GM19043 (cell line): ENCODE data around the gene VIPR2.

Experiments
- ATAC-seq: cut with Tn5 transposase; IDR thresholded peaks from one replicate; pipeline ENCODE4 v1.9.1; 2021; ENCODE audit warnings: low read depth; ENCODE audit not compliant: unreplicated experiment

Gene VIPR2

DNA sequence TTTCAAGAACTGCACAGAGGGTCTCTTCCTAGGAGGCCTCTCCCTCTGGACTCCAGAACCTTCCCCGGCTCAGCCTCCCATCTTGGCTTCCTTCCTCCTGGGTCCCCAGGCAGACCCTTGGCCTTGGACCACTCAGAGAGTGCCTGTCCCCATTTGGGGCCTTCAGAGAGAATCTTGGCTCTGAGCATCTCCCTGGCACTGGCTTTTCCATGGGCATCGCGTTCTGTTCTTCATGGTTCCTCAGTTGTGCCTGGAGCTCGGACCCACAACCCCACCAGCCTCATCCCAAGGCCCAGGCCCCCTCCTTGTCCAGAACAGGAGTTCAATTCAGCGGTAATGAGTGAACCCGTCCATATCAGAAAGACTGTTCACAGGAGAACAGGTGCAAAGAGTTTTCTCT, 73.4 kb downstream of the VIPR2 start:
- ATAC-seq = no peak

DNA sequence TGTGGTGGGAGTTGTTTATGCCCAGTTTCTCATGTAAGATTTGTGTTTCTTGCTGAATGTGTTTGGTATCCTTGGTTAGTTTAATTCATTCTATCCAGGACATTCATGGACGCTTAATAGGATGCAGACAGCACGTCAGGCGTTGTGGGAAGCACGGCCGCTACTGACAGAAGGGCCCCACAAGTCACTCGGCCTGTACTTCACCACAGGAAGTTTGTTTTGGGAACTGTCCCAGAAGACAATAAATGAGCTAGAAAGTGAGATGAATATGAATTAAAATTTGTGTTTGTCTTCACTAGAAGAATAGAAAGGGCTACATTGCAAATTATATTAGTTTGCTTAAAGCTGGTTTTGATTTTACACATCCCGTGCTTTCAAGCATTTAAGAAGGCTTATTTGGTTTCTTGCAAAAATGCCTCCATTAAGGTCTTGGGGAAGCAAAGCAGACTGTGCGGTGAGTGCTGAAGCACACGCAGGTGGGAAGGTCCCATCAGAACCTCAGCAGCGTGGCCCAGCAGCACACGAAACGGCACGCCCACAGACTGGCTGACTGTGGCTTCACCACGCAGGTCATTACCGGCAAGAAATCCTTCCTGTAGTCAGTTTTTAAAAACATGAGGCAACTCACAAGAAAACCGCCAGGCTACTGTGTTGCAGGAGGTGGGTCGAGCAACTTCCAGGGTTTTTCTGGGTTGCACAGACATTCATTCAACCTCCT, 74.1 kb downstream of the VIPR2 start:
- ATAC-seq = no peak

DNA sequence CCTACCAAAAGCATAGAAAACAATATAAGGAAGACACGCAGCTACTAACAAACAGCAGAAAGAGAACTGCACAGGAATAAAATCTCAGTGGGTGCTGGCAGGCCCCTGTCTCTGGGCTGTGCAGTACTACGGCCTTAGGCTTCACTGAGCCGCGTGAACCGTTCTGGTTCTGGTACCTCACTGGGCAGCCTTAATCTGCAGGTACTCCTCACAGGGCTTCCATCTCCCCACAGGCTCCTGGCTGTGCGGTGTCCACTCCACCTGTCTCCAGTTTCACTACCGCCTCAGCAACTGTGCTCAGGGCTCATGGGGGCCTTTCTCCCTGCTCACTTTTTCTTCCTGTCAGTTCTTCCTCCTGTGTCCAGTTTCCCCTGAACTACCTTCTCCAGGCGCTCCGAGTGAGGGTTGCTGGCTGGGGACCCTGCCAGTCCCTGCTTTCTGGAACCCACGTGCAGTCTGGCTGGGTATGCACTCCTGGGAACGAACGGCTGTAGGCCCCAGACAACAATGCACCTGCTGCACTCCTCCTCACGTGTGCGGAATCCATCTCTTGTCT, 75.7 kb downstream of the VIPR2 start:
- no peak for ATAC-seq

DNA sequence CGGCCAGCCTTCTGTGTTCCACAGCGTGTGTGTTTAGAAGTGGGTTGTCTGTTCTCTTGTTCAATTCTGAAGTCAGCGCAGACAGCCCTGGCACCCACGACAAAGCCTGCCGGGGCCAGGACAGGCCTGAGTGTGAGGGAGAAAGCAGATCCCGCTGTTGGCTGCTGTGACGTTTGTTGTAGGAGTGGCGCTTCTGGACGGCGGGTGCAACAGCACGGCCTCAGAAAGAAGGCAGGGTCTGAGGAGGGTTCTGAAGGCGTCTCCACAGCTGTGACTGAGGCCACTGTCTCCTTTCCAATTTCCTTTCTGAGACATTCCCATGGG, 76.2 kb downstream of the VIPR2 start:
- no peak for ATAC-seq

DNA sequence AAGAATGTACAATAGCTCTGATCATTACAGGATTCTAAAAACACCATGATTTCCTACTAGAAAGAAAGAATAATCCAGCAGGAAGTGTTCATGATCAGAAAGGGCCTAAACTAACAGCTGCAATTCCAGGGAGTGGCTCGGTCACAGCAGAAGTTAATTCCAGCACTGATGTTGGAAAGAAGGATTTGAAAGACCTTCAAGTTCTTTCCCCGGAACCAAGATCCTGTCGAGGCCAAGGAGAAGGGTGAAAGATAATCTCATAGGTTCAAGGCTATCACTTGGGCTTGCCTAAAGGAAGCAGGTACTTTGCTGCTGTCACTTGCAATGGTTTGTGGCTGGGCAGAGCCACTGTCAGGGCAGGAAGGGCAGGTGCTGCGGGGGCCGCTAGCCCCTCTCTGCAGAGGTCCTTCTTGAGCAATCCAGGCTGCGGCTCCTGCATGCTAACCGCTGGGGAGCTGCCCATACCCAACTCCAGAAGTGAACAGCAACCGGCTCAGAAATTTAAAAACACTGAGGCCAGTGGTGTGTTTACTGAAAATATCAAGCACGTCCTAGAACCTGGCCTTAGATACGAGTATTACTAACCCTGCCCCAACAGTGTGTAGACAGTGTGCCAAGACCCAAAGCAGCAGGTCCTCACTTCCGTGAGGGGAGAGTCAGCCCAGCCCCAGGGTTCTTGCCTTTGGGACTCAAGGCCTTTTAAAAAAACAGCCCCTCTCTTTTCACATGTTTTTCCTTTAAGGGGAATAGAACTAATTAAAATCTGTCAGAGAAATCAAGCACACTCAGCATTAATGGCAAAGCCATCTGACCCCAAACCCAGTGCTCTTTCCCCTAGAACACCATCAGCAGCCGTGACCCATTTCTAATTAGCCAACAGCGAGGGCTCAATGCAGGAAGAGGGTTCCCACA, 76.8 kb downstream of the VIPR2 start:
- no peak for ATAC-seq

DNA sequence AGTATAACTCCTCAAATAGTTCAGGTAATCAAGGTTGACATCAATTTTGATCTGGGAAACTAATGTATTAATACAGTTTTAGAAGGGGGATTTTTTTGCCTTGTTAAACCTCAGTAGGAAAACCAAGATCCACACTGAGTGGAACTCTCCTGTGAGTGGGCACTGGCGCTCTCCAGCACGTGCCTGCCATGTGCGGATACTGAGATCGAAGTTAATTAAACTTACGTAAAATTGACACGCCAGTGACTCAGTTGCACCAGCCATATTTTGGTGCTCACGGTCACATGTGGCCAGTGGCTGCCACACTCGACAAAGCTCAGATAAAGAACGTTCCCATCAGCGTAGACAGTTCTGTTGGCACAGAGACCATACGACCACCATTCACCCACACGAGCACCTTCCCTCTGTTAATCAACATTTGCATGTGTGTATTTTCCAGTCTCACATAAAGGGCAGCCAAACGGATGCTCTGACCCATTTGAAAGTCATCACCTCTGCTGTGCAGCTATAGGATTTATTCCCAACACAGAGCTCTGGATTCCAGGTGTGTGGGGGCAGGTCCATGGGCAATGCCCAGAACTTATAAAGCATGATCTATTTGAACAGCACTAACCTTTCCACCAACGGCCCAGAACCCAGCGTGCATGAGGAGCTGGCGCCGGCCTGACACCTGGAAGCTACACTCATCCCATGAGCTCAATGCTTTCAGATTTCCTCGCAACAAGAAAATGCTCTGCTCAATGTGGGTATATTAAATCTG, 77.7 kb downstream of the VIPR2 start:
- ATAC-seq = no peak

DNA sequence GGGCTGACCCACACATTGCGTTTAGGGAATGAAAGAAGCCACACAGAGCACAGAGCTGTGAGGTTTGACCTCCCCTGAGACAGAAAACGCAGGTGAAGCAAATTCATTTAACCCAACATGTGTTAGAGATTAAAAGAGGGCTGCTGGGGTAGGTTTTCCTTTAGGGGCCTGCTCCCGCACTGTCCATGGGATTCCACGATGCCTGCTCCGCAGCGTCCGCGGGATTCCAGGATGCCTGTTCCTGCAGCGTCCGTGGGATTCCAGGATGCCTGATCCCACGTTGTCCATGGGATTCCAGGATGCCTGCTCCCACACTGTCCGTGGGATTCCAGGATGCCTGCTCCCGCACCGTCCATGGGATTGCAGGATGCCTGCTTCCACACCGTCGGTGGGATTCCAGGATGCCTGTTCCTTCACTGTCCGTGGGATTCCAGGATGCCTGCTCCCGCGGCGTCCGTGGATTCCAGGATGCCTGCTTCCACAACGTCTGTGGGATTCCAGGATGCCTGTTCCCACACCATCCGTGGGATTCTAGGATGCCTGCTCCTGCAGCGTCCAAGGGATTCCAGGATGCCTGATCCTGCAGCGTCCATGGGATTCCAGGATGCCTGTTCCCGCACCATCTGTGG, 78.7 kb downstream of the VIPR2 start:
- no peak for ATAC-seq

DNA sequence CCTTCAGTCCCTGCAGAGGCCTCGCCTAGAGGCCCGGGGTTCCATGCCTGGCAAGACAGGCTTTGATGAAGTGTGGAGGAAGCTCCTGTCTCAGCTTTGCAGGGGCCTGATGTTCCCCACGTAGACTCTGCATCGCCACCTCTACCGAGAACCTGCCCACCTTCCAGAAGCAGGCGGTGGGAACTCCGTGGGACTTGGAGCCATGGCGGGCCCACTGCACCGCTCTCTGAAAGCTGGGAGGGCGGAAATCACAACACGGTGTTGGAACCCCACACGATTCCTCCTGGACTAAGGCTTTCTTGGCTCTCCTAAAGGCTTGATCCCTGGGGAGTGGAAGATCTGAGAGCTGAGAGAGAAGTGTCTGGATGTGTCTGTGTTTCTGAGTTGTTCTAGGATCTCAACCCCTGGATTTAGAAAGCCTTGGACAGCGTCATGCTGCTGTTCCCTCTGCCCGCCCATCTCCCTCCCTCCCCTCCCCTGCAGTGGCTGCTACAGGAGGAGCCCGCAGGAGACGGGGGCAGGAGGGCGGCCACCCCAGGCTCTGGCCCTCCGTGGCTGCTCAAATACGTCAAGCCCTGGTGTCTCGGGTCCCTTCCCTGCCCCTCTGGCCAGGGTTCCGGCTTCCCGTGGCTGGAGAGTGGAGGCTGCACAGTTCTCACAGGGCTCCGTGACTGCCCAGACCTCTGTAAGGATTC, 79.7 kb downstream of the VIPR2 start:
- no peak for ATAC-seq

DNA sequence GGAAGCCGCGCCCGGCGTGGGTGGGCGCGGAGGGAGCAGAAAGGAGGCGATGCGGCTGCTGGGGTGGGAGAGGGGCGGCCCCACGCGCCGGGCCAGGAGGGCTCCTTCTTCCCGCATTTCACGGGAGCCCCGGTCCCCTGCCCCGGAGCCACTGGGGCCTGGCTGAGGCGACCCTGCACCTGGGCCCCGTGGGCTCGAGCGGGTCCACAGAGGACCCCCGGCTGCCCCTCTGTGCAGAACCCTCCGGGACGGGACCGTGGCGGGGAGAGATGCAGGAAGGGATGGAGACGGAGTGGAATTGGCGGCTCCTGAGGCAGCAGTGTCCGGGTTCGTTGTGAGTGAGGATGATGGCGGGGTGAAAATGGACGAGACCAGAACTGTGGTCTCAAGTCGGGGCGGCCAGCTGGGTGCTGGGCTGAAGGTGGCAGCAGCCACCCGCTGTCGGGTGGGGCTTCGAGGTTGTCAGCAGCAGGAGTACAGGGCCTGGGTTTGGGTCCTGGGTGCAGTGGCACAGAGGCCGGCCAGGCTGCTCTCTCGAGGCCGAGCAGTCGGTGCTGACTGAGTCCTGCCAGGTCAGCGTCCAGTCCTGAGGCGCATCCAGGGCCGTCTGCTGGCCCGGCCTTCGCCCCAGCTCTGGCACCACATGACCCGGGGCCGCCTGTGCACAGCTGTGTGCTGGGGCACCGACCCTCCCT, 80.4 kb downstream of the VIPR2 start:
- ATAC-seq = no peak

DNA sequence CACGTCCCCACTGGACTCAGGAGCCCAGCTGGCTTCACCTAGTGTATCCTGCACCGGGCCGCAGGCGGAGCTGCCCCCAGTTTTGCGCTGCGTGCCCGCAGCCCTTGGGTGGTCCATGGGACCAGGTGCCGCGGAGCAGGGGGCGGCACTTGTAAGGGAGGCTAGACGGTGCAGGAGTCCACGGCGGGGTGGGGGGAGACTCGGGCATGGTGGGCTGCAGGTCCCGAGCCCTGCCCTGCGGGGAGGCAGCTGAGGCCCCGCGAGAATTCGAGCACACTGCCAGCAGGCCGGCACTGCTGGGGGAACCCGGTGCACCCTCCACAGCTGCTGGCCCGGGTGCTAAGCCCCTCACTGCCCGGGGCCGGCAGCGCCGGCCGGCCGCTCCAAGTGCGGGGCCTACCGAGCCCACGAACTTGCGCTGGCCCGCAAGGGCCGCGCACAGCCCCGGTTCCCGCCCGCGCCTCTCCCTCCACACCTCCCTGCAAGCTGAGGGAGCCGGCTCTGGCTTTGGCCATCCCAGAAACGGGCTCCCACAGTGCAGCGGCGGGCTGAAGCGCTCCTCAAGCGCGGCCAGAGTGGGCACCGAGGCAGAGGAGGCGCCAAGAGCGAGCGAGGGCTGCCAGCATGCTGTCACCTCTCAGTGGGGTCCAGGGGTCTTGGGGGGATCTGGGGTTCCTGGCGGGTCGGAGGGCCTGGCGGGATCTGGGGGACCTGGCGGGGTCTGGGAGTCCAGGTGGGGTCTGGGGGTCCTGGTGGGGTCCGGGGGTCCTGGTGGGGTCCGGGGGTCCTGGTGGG, 81.4 kb downstream of the VIPR2 start:
- no peak for ATAC-seq

DNA sequence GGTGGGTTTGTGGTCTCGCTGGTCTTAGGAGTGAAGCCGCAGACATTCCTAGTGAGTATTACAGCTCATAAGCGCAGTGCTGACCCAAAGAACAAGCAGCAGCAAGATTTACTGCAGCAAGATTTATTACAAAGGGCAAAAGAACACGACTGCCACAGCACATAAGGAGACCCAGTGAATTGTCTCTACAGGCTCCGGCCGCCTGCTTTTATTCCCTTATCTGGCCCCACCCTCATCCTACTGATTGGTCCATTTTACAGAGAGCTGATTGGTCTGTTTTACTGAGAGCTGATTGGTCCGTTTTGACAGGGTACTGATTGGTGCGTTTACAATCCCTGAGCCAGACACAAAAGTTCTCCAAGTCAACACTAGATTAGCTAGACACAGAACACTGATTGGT, 82.1 kb downstream of the VIPR2 start:
- ATAC-seq = no peak

DNA sequence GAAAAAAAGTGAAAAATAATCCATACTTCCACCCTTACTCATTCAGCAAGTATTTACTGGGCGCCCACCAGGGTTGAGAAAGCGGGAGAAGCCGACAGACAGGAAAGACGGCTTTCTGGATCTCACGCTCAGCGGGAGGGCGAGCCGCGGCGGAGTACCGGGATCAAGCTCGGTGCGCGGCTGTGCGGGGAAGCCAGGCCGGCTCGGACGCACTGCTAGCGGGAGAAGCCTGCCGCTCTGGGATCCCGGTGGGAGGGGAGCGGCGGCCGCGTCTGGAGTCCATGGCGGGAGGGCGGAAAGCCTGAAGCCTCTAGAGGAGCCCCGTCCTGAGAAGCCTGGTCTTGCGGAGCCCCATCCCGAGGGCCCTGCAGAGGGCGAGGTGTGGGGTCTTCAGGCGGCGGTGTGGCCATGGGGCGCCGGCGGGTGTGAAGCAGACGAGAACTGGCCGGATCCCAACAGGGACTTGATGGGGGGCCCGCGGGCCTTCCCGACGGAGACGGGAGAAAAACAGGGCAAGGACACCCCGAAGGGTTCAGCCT, 82.9 kb downstream of the VIPR2 start:
- no peak for ATAC-seq

DNA sequence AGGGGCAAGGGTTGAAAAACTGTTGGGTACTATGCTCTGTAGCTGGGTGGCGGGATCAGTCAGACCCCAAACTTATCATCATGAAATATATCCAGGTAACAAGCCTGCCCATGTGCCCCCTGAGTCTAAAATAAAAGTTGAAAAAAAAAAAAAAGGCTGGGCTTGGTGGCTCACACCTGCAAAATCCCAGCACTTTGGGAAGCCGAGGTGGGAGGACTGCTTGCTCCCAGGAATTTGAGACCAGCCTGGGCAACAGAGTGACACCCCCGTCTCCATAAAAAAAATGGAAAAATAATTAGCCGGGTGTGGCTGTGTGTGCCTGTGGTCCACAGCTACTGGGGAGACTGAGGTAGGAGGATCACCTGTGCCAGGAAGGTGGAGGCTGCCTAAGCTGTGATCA, 83.5 kb downstream of the VIPR2 start:
- no peak for ATAC-seq

DNA sequence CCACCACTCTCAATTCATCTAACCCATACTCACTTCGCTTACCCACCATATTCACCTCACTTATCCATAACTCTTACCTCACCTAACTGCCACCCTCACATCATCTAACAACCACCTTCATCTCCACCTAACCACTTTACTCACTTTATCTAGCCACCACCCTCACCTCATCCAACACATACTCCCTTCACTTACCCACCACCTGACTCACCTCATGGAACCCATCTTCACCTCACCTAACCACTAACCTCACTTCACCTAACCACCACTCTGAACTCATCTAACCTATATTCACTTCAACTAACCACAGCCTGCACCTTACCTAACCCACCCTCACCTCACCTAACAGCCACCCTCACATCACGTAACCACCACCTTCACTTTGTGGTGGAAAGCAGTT, 84.2 kb downstream of the VIPR2 start:
- ATAC-seq = no peak

DNA sequence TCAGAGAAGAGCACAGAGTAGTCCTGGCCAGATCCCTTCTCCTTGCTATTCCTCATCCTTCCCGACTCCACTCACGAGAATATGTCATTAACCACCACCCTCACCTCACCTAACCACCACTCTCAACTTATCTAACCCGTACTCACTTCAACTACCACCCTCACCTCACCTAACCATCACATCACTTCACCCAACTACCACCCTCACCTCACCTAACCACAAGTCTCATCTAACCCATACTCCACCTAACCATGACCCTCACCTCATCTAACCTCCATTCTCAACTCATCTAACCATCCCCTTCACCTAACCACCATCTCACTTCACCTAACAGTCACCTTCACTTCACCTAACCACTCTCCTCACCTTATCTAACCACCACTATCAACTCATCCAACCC, 85.0 kb downstream of the VIPR2 start:
- ATAC-seq = no peak

DNA sequence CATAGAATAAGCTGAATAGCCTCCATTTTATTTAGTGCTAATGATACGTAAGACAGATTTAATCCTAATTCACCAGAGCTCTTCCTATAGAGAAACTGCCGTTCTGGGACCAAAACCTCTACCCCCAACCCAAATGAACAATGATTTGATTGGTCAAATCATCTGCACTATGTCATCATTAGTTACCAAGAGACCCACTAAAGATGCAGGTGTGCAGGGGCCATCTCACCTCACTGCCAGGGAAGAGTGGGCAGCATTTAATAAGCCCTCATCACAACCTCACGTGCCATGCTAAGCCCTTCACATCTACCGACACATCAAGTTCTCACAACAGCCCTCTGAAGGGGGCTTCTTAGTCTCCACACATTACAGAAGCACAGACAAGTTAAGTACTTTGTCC, 87.0 kb downstream of the VIPR2 start:
- ATAC-seq = no peak

DNA sequence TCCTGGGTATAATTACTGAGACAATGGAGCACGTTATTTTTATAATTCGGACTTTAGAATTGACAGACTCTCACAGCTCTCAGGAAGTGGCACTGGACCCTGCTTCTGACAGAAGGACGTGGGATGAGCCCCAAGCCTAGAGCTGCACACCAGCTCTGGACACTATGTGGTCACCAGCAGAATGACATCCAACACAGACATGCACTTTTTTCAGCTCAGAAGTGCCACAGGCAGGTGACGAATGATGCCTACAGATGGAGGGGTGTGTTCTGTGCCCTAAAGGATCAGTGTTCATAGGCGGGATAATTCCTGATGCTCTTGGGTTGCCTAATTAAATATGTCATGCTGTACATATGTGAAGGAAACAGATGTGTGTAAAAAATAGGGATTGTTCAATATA, 87.9 kb downstream of the VIPR2 start:
- no peak for ATAC-seq

DNA sequence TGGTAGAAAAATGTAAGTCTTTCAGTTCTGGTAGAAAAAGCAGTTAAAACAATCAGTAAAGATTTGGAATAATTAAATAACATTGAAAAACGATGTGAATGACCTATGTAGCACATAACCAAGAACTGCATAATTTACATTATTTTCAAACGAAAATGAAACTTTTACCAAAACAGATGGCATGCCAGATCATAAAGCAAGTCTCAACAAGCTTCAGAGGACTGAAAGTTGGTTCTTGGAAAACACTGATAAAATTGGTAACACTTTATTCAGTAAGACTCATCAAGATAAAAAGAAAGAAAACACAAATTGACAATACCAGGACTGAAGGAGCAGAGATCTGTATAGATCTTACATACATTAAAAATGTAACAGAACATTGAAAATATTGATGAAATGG, 92.8 kb downstream of the VIPR2 start:
- no peak for ATAC-seq
